Parathyroid adenoma (tissue), 2 donors: ENCODE data around the gene DZIP3.

ENCODE experiments used
- H2AFZ ChIP-seq: fragments of 300-600 bp; sonication (generic); one replicate; pipeline ENCODE4 v1.7.0; 2017; ENCODE audit warnings: antibody characterized with exemption, mild to moderate bottlenecking
- H3K27ac ChIP-seq: fragments of 300-600 bp; sonication (generic); one replicate; pipeline ENCODE4 v1.7.0; 2017
- H3K27me3 ChIP-seq: fragments of 300-600 bp; sonication (generic); one replicate; pipeline ENCODE4 v1.7.0; 2017; ENCODE audit warnings: low read length; ENCODE audit not compliant: control insufficient read depth, insufficient read depth
- H3K36me3 ChIP-seq: fragments of 300-600 bp; sonication (generic); one replicate; pipeline ENCODE4 v1.7.0; 2017; ENCODE audit warnings: low read length; ENCODE audit not compliant: control insufficient read depth, insufficient read depth
- H3K4me1 ChIP-seq: fragments of 300-600 bp; sonication (generic); one replicate; pipeline ENCODE4 v1.7.0; 2017; ENCODE audit warnings: control low read depth
- H3K4me2 ChIP-seq: fragments of 300-600 bp; sonication (generic); one replicate; pipeline ENCODE4 v1.7.0; 2017; ENCODE audit warnings: low read length
- H3K4me3 ChIP-seq: fragments of 300-600 bp; sonication (generic); one replicate; pipeline ENCODE4 v1.7.0; 2017; ENCODE audit warnings: low read depth, low read length
- H3K79me2 ChIP-seq: fragments of 300-600 bp; sonication (generic); one replicate; pipeline ENCODE4 v1.7.0; 2017; ENCODE audit warnings: control low read depth
- H3K9ac ChIP-seq: fragments of 300-600 bp; sonication (generic); one replicate; pipeline ENCODE4 v1.7.0; 2017; ENCODE audit warnings: mild to moderate bottlenecking
- H3K9me3 ChIP-seq: fragments of 300-600 bp; sonication (generic); one replicate; pipeline ENCODE4 v1.7.0; 2017; ENCODE audit warnings: low read length; ENCODE audit not compliant: control insufficient read depth
- TF ChIP-seq, protein P1 (sequence below): fragments of 300-600 bp; sonication (generic); IDR thresholded peaks from one replicate; pipeline ENCODE4 v1.7.0; 2017; ENCODE audit warnings: antibody characterized with exemption, mild to moderate bottlenecking
- donor health status: primary hyperparathyroidism.

Gene DZIP3

DNA sequence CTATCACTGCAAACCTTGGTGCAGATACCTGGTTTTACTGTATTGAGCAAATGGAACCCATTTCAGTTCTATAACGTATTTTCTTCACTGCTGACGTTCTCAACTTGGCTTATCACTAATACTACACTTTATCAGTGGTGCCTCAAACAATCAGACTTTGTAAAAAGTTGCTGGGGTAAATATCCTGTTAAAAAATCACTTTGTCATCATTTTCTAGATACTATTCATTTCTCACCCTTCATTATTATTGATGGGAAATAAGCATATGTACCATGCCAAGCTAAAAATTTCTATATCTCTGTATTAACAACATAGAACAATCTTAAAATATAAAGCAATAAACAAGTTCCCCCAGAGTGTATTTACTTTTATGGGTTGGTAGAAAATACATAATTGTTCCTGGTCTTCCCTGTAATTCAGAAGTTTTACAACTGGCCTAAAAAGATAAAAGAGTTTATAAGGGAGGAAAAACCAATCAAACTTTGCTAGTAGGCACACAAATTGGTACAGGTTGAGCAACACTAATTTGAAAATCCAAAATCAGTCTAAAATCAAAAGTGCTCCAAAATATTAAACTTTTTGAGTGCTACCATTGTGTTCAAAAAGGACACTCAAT, 33.4 kb upstream of the DZIP3 start:
- no peaks in the 10 kb centered on the region for H3K4me1 ChIP-seq
- H3K27me3 ChIP-seq, result no peaks in the 10 kb centered on the region

DNA sequence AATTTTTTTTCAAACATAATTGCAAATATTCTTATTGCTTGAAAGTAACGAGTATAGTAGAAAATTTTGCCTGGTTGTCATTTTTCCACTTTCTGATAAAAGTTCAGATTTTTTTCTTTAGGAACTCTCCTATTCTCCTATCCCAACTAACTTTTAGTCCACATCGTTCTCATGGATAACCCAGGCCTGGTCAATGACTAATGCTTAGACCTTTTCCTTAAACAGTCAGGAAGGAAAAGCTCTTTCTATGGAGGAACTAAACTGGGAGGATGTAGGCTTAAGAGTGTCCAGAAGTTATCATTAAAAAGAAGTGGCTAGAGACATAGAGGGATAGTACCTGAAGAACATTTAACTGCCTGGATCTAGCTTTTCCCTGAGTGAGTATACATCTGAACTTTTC, 27.0 kb upstream of the DZIP3 start:
- H3K27ac ChIP-seq, result no peak overlapping the region
- TF ChIP-seq, protein P1, sequence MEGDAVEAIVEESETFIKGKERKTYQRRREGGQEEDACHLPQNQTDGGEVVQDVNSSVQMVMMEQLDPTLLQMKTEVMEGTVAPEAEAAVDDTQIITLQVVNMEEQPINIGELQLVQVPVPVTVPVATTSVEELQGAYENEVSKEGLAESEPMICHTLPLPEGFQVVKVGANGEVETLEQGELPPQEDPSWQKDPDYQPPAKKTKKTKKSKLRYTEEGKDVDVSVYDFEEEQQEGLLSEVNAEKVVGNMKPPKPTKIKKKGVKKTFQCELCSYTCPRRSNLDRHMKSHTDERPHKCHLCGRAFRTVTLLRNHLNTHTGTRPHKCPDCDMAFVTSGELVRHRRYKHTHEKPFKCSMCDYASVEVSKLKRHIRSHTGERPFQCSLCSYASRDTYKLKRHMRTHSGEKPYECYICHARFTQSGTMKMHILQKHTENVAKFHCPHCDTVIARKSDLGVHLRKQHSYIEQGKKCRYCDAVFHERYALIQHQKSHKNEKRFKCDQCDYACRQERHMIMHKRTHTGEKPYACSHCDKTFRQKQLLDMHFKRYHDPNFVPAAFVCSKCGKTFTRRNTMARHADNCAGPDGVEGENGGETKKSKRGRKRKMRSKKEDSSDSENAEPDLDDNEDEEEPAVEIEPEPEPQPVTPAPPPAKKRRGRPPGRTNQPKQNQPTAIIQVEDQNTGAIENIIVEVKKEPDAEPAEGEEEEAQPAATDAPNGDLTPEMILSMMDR, result no peak
- no peaks in the 10 kb centered on the region for H3K36me3 ChIP-seq
- no peak overlapping the region for H3K4me2 ChIP-seq
- H3K4me1 ChIP-seq, result no peaks in the 10 kb centered on the region
- no peaks in the 10 kb centered on the region for H3K27me3 ChIP-seq
- H3K79me2 ChIP-seq, result no peaks in the 10 kb centered on the region
- no peaks in the 10 kb centered on the region for H3K9me3 ChIP-seq
- no peak overlapping the region for H3K9ac ChIP-seq
- H3K4me3 ChIP-seq, result no peak overlapping the region
- no peak overlapping the region for H2AFZ ChIP-seq

More for the DNA sequence above, 33.4 kb upstream of the DZIP3 start:
- Histone ChIP-seq H3K36me3 (no peaks in the 10 kb centered on the region), H3K27ac (no peak overlapping the region), H3K4me3 (no peak overlapping the region), H2AFZ (no peak overlapping the region), H3K9me3 (no peaks in the 10 kb centered on the region), H3K9ac (no peak overlapping the region), H3K79me2 (no peaks in the 10 kb centered on the region), H3K4me2 (no peak overlapping the region)
- TF ChIP-seq, protein P1, result no peak

DNA sequence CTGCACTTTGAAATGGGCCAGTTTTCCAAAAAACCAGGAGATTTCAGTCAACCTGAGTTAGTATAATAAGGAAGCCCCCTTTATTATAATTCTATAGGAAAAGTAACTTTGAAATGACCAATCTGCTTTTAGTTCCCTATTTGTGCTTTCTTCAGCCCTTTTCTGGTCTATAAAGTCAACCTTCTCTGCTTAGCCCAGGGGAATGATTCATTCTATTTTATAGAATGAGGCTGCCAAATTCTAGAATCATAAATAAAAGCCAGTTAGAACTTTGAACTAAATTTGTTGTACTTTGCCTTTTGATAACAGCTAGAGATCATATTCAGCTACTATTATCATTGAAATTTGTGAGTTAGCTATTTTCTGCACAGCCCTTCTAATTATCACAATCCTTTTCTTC, 25.0 kb upstream of the DZIP3 start:
- no peaks in the 10 kb centered on the region for H3K27me3 ChIP-seq

DNA sequence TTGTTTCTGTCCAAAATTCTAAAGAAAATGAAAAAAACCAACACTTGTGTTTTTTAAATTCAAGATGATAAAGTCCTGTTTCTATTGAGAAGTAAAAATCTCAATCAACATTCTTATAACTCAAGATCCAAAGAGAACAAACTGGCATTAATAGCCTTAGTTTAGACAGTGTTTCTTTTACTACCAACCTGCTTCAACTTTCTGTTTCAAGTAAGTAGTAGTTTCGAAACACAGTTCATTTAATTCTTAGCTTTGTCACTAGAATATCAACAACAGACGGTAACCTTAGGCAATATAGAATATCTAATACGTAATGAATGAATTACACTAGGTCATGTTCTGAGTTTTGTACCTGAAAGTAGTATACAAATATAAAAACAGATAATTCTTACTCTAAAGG, 24.0 kb upstream of the DZIP3 start:
- no peaks in the 10 kb centered on the region for H3K4me1 ChIP-seq
- H2AFZ ChIP-seq, result no peak overlapping the region
- no peak overlapping the region for H3K4me2 ChIP-seq
- H3K4me3 ChIP-seq, result no peak overlapping the region
- H3K27me3 ChIP-seq, result no peaks in the 10 kb centered on the region
- no peaks in the 10 kb centered on the region for H3K36me3 ChIP-seq
- TF ChIP-seq, protein P1, result no peak
- no peaks in the 10 kb centered on the region for H3K79me2 ChIP-seq
- no peaks in the 10 kb centered on the region for H3K9me3 ChIP-seq
- no peak overlapping the region for H3K9ac ChIP-seq
- no peak overlapping the region for H3K27ac ChIP-seq

More for the DNA sequence above, 25.0 kb upstream of the DZIP3 start:
- Histone ChIP-seq H3K9me3 (no peaks in the 10 kb centered on the region), H3K9ac (no peak overlapping the region), H3K79me2 (no peaks in the 10 kb centered on the region), H2AFZ (no peak overlapping the region), H3K36me3 (no peaks in the 10 kb centered on the region), H3K4me2 (no peak overlapping the region), H3K27ac (no peak overlapping the region), H3K4me3 (no peak overlapping the region), H3K4me1 (no peaks in the 10 kb centered on the region)
- TF ChIP-seq, protein P1, result no peak

DNA sequence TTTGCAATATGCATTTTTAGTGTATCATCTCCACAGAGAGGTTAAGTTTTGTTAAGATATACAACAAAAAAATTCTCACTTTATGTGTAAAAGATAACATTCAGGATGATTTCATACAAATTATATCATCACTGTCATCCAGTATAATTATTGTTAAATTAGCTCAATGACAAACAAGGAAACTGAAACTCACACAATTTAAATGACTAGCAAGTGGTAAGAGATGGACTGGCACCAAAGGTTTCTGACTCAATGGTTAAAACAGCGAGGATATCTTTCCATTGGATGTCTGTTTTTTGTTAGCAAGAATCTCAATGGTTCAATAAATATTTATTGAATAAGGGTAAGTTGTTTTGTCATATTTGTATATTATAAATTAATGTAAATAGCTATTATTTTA, 22.9 kb upstream of the DZIP3 start:
- Histone ChIP-seq H3K27me3 (no peaks in the 10 kb centered on the region), H3K36me3 (no peaks in the 10 kb centered on the region), H2AFZ (no peak overlapping the region)

More for the DNA sequence above, 22.9 kb upstream of the DZIP3 start:
- Histone ChIP-seq H3K79me2 (no peaks in the 10 kb centered on the region), H3K9ac (no peak overlapping the region), H3K4me3 (no peak overlapping the region), H3K4me2 (no peak overlapping the region), H3K9me3 (no peaks in the 10 kb centered on the region), H3K27ac (no peak overlapping the region), H3K4me1 (no peaks in the 10 kb centered on the region)
- TF ChIP-seq, protein P1, result no peak
